HG03432 (cell line): Measurements from ENCODE around the gene CD81.
"Not testable (repeated sequence)": the region's sequence is repeated elsewhere in the genome, so short reads cannot be mapped to it uniquely, and the experiment has no call there.

ENCODE experiments used
- ATAC-seq: cut with Tn5 transposase; IDR thresholded peaks from one replicate; pipeline ENCODE4 v1.9.1; 2021; ENCODE audit warnings: mild to moderate bottlenecking, moderate library complexity; ENCODE audit not compliant: unreplicated experiment

The CD81 gene

GRCh38 chr11:2355000-2355644 lies 22.0 kb upstream of the CD81 start:
- no peak for ATAC-seq

DNA sequence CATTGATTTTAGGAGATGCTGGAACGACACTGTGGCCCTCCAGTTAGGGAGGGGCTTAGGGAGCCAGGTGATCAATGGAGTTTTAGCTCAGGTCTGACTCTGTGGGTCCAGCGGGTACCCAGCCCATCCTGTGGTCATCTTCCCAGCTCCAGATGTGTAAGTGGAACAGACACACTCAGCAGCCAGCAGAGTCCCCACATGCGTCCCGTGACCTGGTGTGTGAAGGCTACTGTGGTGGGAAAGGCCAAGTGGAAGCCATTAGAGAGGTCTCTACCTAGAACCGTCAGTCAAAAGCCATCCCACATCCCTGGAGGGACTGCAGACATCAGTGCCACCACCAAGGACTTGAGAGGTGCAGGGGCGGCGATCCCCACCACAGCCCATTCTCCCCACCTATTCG lies 19.9 kb upstream of the CD81 start:
- ATAC-seq = no peak

- ATAC-seq = not testable (repeated sequence)
Observed at GRCh38 chr11:2357651-2358050, 19.5 kb upstream of the CD81 start.

DNA sequence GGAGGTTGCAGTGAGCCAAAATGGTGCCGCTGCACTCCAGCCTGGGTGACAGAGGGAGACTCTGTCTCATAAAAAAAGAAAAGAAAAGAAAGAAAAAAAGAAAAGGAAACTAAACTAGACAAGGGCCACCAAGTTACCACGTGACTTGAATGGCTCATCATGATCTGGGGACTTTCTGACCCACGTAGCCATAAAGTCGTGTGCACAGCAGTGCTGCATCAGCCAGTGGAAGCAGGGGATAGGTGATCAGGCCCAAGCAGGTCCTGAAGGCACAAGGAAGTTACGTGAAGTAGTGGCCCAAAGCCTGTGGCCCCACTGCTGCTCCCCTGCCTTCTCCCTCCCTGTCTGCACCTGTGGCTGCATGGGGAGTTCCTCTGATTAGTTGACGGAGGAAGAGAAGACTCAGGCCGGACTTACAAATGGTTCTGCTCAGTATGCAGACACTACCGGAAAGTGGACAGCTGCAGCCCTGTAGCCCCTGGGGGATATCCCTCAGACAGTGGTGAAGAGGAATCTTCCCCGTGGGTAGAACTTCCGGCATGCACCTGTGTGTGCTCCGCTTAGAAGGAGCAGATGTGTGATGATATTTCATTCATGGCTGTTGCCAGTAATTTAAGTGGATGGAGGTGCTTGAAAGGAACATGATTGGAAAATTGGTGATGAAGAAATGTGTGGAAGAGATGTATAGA lies 18.2 kb upstream of the CD81 start:
- no peak for ATAC-seq

- no peak for ATAC-seq
Observed at GRCh38 chr11:2359557-2359956, 17.6 kb upstream of the CD81 start.

GRCh38 chr11:2360081-2360642 lies 16.9 kb upstream of the CD81 start:
- ATAC-seq = no peak

GRCh38 chr11:2361565-2361964 lies 15.5 kb upstream of the CD81 start:
- ATAC-seq = no peak

- no peak for ATAC-seq
Observed at GRCh38 chr11:2362414-2362813, 14.7 kb upstream of the CD81 start.

- no peak for ATAC-seq
Observed at GRCh38 chr11:2363130-2363529, 14.0 kb upstream of the CD81 start.

DNA sequence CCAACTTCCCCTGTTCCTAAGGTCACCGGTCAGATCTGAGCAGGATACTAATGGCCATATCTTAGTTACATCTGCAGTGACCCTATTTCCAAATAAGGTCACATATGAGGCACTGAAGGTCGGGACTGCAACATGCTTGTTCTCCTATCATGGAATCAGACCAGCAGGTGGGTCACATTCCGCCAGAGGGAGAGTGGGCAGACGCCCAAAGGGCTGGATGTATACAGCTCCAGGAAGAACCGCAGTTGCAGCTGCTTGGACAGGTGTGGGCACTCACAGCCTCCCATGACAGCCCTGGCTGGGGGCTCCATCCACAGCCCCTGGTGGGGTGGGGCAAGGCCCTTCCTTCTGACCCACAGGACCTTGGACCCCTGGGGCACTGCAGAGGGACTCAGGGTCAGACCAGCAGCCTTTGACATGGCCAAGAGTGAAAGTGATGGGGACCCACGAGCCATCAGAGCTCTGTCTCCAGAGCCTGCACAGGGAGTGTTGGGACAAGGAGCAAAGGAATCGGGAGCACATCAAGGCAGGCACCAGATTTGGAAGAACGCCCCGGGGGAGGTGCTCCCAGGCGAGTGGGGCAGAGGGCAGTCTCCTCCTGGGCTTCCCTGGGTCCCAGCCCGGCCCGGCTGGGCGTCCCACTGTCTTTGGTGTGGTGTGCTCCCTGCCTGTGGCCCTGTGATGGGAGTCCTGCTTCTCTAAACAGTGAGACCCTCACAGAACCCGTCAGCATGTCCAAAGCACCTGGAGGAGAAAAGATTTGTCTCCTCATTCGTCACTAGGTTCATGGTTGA lies 13.3 kb upstream of the CD81 start:
- no peak for ATAC-seq

DNA sequence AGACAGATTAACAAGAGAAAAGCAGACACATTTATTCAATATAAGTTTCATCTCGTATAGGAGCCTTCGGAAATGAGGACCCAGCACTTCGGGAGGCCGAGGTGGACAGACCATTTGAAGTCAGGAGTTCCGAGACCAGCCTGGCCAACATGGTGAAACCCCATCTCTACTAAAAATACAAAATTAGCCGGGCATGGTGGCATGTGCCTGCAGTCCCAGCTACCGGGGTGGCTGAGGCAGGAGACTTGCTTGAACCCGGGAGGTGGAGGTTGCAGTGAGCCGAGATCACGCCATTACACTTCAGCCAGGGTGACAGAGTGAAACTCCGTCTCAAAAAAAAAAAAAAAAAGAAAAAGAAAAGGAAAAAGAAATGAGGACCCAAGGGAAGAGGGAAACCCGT lies 12.7 kb upstream of the CD81 start:
- ATAC-seq = not testable (repeated sequence)

DNA sequence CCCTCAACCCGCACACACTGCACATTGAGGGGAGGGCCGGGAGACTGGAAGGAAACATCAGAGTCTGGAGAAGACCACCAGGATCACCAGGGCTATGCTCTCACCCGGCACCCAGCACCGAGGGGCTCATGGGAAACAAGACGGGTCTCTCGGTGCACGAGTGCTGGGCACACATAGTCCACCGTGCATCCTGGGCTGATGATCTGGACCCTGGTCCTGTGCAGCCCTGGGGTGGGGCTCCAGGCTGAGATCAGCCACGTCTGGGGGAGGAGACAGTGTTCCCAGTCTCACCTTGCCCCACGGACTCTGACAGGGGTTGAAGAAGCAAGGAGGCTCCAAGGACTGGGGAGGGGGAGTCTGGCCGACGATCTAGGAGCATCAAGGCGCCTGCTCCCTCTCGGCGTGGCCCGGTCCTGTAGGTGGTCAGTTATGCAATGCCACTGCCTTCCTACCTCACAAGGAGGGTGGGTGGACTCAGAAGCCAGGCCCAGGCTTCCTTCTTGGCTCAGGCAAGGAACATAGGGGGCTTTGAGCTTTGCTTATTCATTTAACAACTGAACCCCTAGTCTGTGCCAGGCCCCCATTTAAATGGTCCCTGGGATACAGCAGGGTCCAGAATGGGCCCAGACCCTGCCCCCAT lies 11.4 kb upstream of the CD81 start:
- no peak for ATAC-seq

DNA sequence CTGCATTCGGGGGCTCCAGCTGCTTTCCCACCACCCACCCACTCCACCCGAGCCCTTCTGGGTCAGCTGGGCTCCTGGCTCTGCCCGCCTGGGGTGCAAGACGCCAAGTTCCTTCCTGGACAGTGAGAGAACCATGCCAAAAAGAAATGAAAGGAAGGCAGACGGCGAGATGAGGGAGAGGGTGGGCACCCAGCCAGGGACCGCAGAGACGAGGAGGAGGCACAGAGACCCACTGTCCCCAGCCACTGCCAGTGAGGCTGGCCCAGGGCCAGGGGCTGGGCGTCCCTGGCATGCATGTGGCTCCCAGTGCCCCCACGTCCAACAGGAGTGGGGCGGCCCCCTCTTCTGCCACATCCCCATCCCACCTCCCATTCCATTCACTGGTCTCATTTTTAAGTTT lies 10.8 kb upstream of the CD81 start:
- no peak for ATAC-seq

DNA sequence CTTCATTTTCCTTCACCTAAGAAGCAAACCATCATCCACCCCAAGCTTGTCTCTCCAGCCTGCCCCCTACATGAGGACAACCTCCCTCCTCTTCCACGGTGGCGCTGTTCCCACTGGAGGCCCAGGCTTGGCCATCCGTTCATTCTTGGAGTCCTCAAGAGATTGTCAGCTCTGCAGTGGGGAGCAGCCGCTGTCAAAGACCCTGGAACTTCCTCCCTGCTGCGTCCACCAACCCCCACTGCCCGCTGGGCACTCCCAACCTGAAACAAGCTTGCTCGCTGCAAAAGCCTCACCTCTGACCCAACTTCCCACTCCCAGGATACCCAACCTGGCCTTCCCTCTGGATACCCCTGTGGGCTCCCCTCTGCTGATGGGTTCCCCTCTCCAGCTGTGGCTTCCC lies 10.4 kb upstream of the CD81 start:
- no peak for ATAC-seq

GRCh38 chr11:2367266-2368160 lies 9.6 kb upstream of the CD81 start:
- ATAC-seq = no peak

DNA sequence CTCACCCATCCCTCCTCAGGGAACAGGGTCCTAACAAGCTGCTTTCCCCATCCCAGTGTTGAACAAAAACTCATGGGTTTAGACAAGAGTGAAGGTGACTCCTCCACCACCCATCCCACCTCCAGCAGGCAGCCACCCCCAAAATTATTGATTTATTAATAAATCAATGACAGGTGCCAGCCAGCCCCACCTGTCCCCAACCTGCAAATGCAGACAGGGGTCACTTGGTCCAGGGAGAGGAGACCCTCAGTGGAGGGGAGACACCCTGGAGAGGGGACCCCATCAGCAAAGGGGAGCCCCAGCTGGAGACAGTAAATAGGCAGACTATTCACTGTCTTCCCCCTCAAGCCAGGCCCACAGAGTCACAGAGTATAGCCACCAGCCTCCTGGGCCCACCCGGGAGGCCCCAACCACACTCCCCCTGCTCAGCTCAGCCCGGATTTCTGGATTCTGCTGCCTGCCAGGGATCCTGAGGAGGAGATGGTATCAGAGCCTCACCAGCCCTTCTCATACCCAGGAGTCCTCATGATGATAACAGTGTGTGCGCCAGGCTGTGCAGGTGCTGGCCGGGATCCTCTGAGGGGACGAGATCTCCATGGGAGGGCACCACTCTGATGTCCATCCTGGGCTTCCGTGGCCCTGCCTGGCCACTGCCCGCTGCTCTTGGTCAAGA lies 8.8 kb upstream of the CD81 start:
- no peak for ATAC-seq

- no peak for ATAC-seq
Observed at GRCh38 chr11:2368851-2369180, 8.3 kb upstream of the CD81 start.

- no peak for ATAC-seq
Observed at GRCh38 chr11:2369320-2369719, 7.8 kb upstream of the CD81 start.

- no peak for ATAC-seq
Observed at GRCh38 chr11:2369896-2370295, 7.2 kb upstream of the CD81 start.
